ENCODE results near the gene SERPINI1.

GRCh38 chr3:167867981-167868380, 132.5 kb downstream of the SERPINI1 start:
- TF ChIP-seq CTCF (IDR thresholded peaks at IDR 0.05), result no peak
- TF ChIP-seq POLR2A (IDR thresholded peaks at IDR 0.05), result no peak
